Sigmoid colon (tissue), 4 donors: Measurements from ENCODE around the gene MECP2.

Experiments used
- CTCF ChIP-seq, 4 experiments: fragments of 450-650 bp in 3 of 4; fragments of 200-600 bp in 1 of 4; IDR thresholded peaks; one replicate each; pipeline ENCODE4 v1.5.1; 2016 to 2019; ENCODE audit warnings: antibody characterized with exemption in 4 of 4, mild to moderate bottlenecking in 3 of 4, moderate library complexity in 2 of 4
- EP300 ChIP-seq, 4 donors: sonication (generic); formaldehyde crosslinking; IDR thresholded peaks; one replicate each; pipeline ENCODE4 v1.6.1; 2017; ENCODE audit warnings: antibody characterized with exemption in 4 of 4
- POLR2A ChIP-seq, 2 donors: fragments of 450-650 bp; IDR thresholded peaks; one replicate each; pipeline ENCODE4 v1.6.1; 2016; ENCODE audit warnings: antibody characterized with exemption in 2 of 2, mild to moderate bottlenecking in 2 of 2, moderate library complexity in 2 of 2
- POLR2AphosphoS5 ChIP-seq, 4 donors: sonication (generic); formaldehyde crosslinking; IDR thresholded peaks; one replicate each; pipeline ENCODE4 v1.6.1; 2017; ENCODE audit warnings: antibody characterized with exemption in 4 of 4

DNA sequence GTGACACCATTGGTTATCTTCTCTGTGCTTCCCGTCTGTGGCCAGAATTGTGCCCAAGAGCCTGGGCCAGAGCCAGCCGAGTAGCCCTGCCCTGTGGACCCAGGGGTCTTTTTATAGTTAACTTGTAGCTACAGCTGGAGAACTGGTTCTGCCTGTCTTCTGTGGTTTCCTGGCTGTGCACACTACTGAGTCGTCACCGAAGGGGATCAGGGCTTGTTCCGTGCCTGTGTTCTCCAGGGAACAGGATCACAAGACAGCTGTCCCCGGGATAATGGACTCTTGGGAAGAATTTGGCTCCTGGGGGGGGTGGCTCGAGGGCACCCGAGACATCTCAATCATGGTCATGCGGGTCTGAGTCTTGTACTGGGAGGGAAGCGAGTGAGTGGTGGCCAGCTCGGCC is 24.4 kb upstream of the MECP2 start:
- TF ChIP-seq POLR2A (IDR thresholded peaks at IDR 0.05) (no peak), CTCF (IDR thresholded peaks at IDR 0.05) (no peak), POLR2AphosphoS5 (IDR thresholded peaks at IDR 0.05) (no peak), EP300 (IDR thresholded peaks at IDR 0.05) (no peak)
